Nephron (organoid): ENCODE results near the gene CGB7.
"Not testable (repeated sequence)": the region's sequence is repeated elsewhere in the genome, so short reads cannot be mapped to it uniquely, and the experiment has no call there.

Experiments used
- H3K27ac Mint-ChIP-seq, 3 experiments: 2 replicates each; pipeline ENCODE4 v1.8.0; 2020; ENCODE audit warnings: mixed read lengths in 3 of 3, mild to moderate bottlenecking in 2 of 3, moderate library complexity in 1 of 3
- H3K27me3 Mint-ChIP-seq: 2 replicates; pipeline ENCODE4 v1.8.0; 2021; ENCODE audit warnings: low read depth, mild to moderate bottlenecking, moderate library complexity, mixed read lengths
- H3K36me3 Mint-ChIP-seq: 2 replicates; pipeline ENCODE4 v1.8.0; 2020; ENCODE audit warnings: low read depth, mixed read lengths
- H3K4me1 Mint-ChIP-seq: 2 replicates; pipeline ENCODE4 v1.8.0; 2020; ENCODE audit warnings: mixed read lengths
- H3K4me3 Mint-ChIP-seq, 3 experiments: 2 replicates each; pipeline ENCODE4 v1.8.0; 2020; ENCODE audit warnings: mild to moderate bottlenecking in 3 of 3, mixed read lengths in 3 of 3, moderate library complexity in 2 of 3
- H3K9me3 Mint-ChIP-seq: 2 replicates; pipeline ENCODE4 v1.8.0; 2020; ENCODE audit warnings: mixed read lengths
- CTCF ChIP-seq, 3 experiments: fragments of 200-600 bp; sonication (generic); IDR thresholded peaks; one replicate each; pipeline ENCODE4 v1.5.0; 2021; ENCODE audit warnings: antibody characterized with exemption in 3 of 3; ENCODE audit not compliant: unreplicated experiment in 3 of 3

Gene CGB7

DNA sequence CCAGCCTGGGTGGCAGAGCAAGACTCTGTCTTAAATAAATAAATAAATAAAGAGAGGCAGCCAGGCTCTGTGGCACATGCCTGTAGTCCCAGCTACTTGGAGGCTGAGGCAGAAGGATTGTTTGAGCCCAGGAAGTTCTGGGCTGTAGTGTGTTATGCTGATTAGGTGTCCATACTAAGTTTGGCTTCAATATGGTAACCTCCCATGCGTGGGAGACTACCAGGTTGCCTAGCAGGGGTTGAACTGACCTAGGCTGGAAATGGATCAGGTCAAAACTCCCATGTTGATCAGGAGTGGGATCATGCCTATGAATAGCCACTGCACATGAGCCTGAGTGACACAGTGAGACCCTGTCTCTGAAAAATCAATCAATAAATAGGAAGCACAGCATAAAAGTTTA, 23.7 kb upstream of the CGB7 start:
- Mint-ChIP-seq H3K4me3 (peak overlapping the region in 1 of 3 experiments; percentile 1), H3K27me3 (peaks cover 5% of the 10 kb centered on the region), H3K4me1 (peaks cover 9% of the 10 kb centered on the region), H3K9me3 (no peaks in the 10 kb centered on the region), H3K36me3 (peaks cover 2% of the 10 kb centered on the region), H3K27ac (no peak overlapping the region)
- TF ChIP-seq CTCF (IDR thresholded peaks at IDR 0.05; ENCODE audit: unreplicated experiment in 3 of 3), result no peak

DNA sequence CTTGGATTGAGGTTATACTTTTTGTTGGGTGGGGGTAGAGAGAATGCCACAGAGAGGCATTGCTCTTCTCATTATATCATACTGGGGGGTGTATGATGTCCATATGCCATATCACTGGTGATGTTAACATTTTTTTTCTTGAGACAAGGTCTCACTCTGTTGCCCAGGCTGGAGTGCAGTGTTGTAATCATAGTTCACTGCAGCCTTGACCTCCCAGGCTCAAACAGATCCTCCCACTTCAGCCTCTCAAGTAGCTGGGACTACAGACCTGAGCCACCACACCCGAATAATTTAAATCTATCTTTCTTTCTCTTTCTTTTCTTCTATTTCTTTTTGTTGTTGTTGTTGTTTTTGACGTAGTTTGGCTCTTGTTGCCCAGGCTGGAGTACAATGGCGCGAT, 22.8 kb upstream of the CGB7 start:
- H3K36me3 Mint-ChIP-seq, result no peaks in the 10 kb centered on the region
- H3K4me1 Mint-ChIP-seq, result peaks cover 4% of the 10 kb centered on the region
- H3K27ac Mint-ChIP-seq, result no peak overlapping the region
- H3K27me3 Mint-ChIP-seq, result peaks cover 6% of the 10 kb centered on the region
- H3K4me3 Mint-ChIP-seq, result no peak overlapping the region
- TF ChIP-seq CTCF (IDR thresholded peaks at IDR 0.05; ENCODE audit: unreplicated experiment in 3 of 3), result no peak
- no peaks in the 10 kb centered on the region for H3K9me3 Mint-ChIP-seq

GRCh38 chr19:49074869-49075268, 17.3 kb upstream of the CGB7 start:
- not testable (repeated sequence) for H3K9me3 Mint-ChIP-seq, H3K27ac Mint-ChIP-seq, H3K36me3 Mint-ChIP-seq, H3K4me3 Mint-ChIP-seq
- TF ChIP-seq CTCF (IDR thresholded peaks at IDR 0.05; ENCODE audit: unreplicated experiment in 3 of 3), result peak; percentile 67 to 74 (median 71)
- peaks cover 53% of the 10 kb centered on the region for H3K27me3 Mint-ChIP-seq
- H3K4me1 Mint-ChIP-seq, result peaks cover 20% of the 10 kb centered on the region

- Mint-ChIP-seq H3K9me3 (peaks cover 16% of the 10 kb centered on the region), H3K27me3 (peaks cover 64% of the 10 kb centered on the region), H3K27ac (no peak overlapping the region), H3K4me3 (peak overlapping the region; percentile 45 to 71 (median 66)), H3K36me3 (peaks cover 10% of the 10 kb centered on the region), H3K4me1 (peaks cover 20% of the 10 kb centered on the region)
- no peak for TF ChIP-seq CTCF (IDR thresholded peaks at IDR 0.05; ENCODE audit: unreplicated experiment in 3 of 3)
Observed at GRCh38 chr19:49073514-49074378, 16.2 kb upstream of the CGB7 start.

- H3K4me1 Mint-ChIP-seq, result peaks cover 31% of the 10 kb centered on the region
- peaks cover 16% of the 10 kb centered on the region for H3K9me3 Mint-ChIP-seq
- H3K27ac Mint-ChIP-seq, result no peak overlapping the region
- H3K27me3 Mint-ChIP-seq, result peaks cover 72% of the 10 kb centered on the region
- H3K4me3 Mint-ChIP-seq, result peak overlapping the region; percentile 55 to 72 (median 69)
- no peak for TF ChIP-seq CTCF (IDR thresholded peaks at IDR 0.05; ENCODE audit: unreplicated experiment in 3 of 3)
- H3K36me3 Mint-ChIP-seq, result peaks cover 10% of the 10 kb centered on the region
Observed at GRCh38 chr19:49071860-49072547, 14.5 kb upstream of the CGB7 start.
